ENCODE measurements around the gene CASP9.

DNA sequence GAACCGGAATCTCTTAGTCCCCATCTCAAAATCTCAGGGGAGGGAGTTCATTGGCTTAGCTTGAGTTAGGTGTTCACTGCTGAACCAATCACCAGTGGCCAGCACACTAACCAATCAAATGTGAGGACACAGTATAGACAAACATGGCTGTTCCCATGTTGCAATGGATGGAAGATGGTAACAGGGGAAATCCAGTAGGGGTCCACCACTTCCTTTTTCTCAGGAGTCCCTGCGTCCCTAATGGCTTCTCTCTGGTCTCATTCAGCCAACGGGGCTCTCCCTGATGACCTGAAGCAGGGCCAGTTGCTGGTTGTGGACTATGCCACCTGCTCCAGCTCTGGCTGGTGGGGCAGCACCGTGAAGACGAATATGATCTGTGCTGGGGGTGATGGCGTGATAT, 38.4 kb downstream of the CASP9 start:
- TF ChIP-seq, protein P1, sequence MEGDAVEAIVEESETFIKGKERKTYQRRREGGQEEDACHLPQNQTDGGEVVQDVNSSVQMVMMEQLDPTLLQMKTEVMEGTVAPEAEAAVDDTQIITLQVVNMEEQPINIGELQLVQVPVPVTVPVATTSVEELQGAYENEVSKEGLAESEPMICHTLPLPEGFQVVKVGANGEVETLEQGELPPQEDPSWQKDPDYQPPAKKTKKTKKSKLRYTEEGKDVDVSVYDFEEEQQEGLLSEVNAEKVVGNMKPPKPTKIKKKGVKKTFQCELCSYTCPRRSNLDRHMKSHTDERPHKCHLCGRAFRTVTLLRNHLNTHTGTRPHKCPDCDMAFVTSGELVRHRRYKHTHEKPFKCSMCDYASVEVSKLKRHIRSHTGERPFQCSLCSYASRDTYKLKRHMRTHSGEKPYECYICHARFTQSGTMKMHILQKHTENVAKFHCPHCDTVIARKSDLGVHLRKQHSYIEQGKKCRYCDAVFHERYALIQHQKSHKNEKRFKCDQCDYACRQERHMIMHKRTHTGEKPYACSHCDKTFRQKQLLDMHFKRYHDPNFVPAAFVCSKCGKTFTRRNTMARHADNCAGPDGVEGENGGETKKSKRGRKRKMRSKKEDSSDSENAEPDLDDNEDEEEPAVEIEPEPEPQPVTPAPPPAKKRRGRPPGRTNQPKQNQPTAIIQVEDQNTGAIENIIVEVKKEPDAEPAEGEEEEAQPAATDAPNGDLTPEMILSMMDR (IDR thresholded peaks at IDR 0.05; ENCODE audit: insufficient read depth, low read depth, low read length), result no peak
- TF ChIP-seq EZH2 (IDR thresholded peaks at IDR 0.05; ENCODE audit: insufficient read depth, low read length), result no peak
